ENCODE data around the gene SAFB2.

SAFB2 gene

GRCh38 chr19:5537870-5538269, 84.7 kb downstream of the SAFB2 start:
- DNase-seq = no peak
